ENCODE data around the gene KCNQ1OT1.

DNA sequence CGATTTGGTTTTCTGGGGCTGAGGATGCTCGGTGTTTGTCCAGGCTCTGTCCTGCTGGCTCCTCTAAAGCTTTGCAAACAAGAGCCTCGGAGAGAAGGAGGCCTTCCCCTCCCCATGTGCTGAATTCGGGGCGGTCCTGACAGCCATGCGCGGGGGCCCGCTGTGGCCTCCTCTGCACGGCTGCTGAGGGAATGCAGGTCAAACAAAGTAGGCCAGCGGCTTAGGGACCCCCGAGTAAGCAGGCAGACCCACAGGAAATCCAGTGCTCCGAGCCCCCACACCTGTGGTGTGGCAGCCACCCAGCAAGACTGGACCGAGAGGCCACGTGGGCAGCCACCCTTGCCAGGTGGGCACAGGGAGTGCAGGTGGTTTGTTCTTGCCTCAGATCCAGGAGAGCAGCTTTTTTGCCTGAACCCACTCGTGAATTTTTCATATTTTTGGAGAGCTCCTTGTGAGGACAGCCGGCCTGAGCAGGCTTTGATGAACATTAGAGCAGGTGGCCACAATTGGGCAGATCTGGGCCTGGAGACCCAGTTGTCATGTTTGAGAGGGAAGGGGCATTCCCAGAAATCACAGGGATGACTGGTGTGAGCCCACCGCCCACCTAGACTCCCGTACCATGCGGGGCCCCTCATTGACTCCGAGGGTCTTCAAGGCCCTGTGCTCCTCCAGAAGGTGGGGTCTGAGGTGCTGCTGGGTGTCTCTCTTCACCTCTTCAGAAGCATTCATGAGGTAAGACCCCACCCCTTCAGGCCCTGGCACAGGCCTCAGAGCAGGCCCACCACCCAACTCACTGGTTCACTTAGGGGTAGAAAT is 43.0 kb upstream of the KCNQ1OT1 start:
- TF ChIP-seq POLR2A (IDR thresholded peaks at IDR 0.05; ENCODE audit: low read length) (no peak), GATA1 (IDR thresholded peaks at IDR 0.05; ENCODE audit: low read depth, low read length) (no peak)

Data from erythroblast (primary cell).